ENCODE measurements around the gene ZNF532. TPM values are rescaled to one million over a fixed set of nuclear protein-coding genes. Genes with fewer than 3 reads are reported as not detected.

The ZNF532 gene
- total RNA-seq, 1 donor from 2014 or later, result 77.1 TPM

GRCh38 chr18:58993260-58993659 lies 128.6 kb downstream of the ZNF532 start:
- no peaks in the 10 kb centered on the region for H3K27me3 ChIP-seq
- H3K27ac ChIP-seq, result peak overlapping the region; percentile 47
- TF ChIP-seq POLR2A (IDR thresholded peaks at IDR 0.05) (no peak), CTCF (IDR thresholded peaks at IDR 0.05) (no peak), POLR2AphosphoS5 (IDR thresholded peaks at IDR 0.05; ENCODE audit: insufficient read depth in 1 of 2, low read depth in 1 of 2) (no peak)
- no peaks in the 10 kb centered on the region for H3K9me3 ChIP-seq
- intact Hi-C loops (cut with DNase I), result loop anchor here (10.0 kb wide), 1 partner anchor 52 kb away; no protein-coding TSS in a partner anchor
- H3K4me1 ChIP-seq, result peaks cover 39% of the 10 kb centered on the region
- DNase-seq (ENCODE audit: extremely low spot score in 2 of 2), result no peak
- H3K4me3 ChIP-seq, result no peak overlapping the region
- no peaks in the 10 kb centered on the region for H3K36me3 ChIP-seq

- Histone ChIP-seq H3K27ac (peak overlapping the region; percentile 9), H3K27me3 (no peaks in the 10 kb centered on the region), H3K4me1 (peaks cover 35% of the 10 kb centered on the region), H3K4me3 (no peak overlapping the region), H3K36me3 (no peaks in the 10 kb centered on the region), H3K9me3 (no peaks in the 10 kb centered on the region)
- DNase-seq (ENCODE audit: extremely low spot score in 2 of 2), result no peak
- intact Hi-C loops (cut with DNase I), result loop anchor here (10.0 kb wide), 1 partner anchor 49 kb away; no protein-coding TSS in a partner anchor
- no peak for TF ChIP-seq POLR2AphosphoS5 (IDR thresholded peaks at IDR 0.05; ENCODE audit: insufficient read depth in 1 of 2, low read depth in 1 of 2)
These were observed 131.0 kb downstream of the ZNF532 start for GRCh38 chr18:58995663-58996062.

- no peaks in the 10 kb centered on the region for H3K27me3 ChIP-seq
- no peak overlapping the region for H3K4me3 ChIP-seq
- H3K27ac ChIP-seq, result peak overlapping the region; percentile 9
- intact Hi-C loops (cut with DNase I), result loop anchor here (10.0 kb wide), 1 partner anchor 49 kb away; no protein-coding TSS in a partner anchor
- H3K4me1 ChIP-seq, result peaks cover 29% of the 10 kb centered on the region
- no peaks in the 10 kb centered on the region for H3K9me3 ChIP-seq
- no peak for DNase-seq (ENCODE audit: extremely low spot score in 2 of 2)
- no peaks in the 10 kb centered on the region for H3K36me3 ChIP-seq
- TF ChIP-seq POLR2AphosphoS5 (IDR thresholded peaks at IDR 0.05; ENCODE audit: insufficient read depth in 1 of 2, low read depth in 1 of 2), result no peak
- no peak for TF ChIP-seq CTCF (IDR thresholded peaks at IDR 0.05)
- TF ChIP-seq POLR2A (IDR thresholded peaks at IDR 0.05), result no peak
These were observed 131.5 kb downstream of the ZNF532 start for GRCh38 chr18:58996131-58996641.

GRCh38 chr18:58996696-58997095 lies 132.0 kb downstream of the ZNF532 start:
- Histone ChIP-seq H3K27ac (peak overlapping the region; percentile 66), H3K4me3 (no peak overlapping the region)
- intact Hi-C loops (cut with DNase I), result loop anchor here (10.0 kb wide), 1 partner anchor 48 kb away; no protein-coding TSS in a partner anchor

GRCh38 chr18:58997811-58998337 lies 133.2 kb downstream of the ZNF532 start:
- no peak for DNase-seq (ENCODE audit: extremely low spot score in 2 of 2)
- Histone ChIP-seq H3K9me3 (no peaks in the 10 kb centered on the region), H3K27me3 (no peaks in the 10 kb centered on the region), H3K36me3 (no peaks in the 10 kb centered on the region), H3K4me1 (peaks cover 17% of the 10 kb centered on the region), H3K27ac (peak overlapping the region; percentile 66), H3K4me3 (no peak overlapping the region)
- TF ChIP-seq POLR2AphosphoS5 (IDR thresholded peaks at IDR 0.05; ENCODE audit: insufficient read depth in 1 of 2, low read depth in 1 of 2), result peak in 1 of 2 donors; percentile 7
- no peak for TF ChIP-seq CTCF (IDR thresholded peaks at IDR 0.05)
- no peak for TF ChIP-seq POLR2A (IDR thresholded peaks at IDR 0.05)
- intact Hi-C loops (cut with DNase I), result loop anchor here (10.0 kb wide), 1 partner anchor 47 kb away; no protein-coding TSS in a partner anchor

More at GRCh38 chr18:58996696-58997095, 132.0 kb downstream of the ZNF532 start:
- no peak for TF ChIP-seq POLR2A (IDR thresholded peaks at IDR 0.05)
- Histone ChIP-seq H3K36me3 (no peaks in the 10 kb centered on the region), H3K4me1 (peaks cover 24% of the 10 kb centered on the region), H3K9me3 (no peaks in the 10 kb centered on the region), H3K27me3 (no peaks in the 10 kb centered on the region)
- DNase-seq (ENCODE audit: extremely low spot score in 2 of 2), result no peak
